Activated CD4-positive, alpha-beta T cell treated with anti-CD3 and anti-CD28 coated beads, Interleukin-2, amount 50 U/mL, for 16 hours (primary cell): ENCODE measurements around the gene MSI2.

Source experiments
- DNase-seq: peaks from one replicate; pipeline ENCODE4 v3.0.0-alpha.2; 2020

The MSI2 gene

GRCh38 chr17:57515662-57516211 lies 259.4 kb downstream of the MSI2 start:
- DNase-seq = no peak

- DNase-seq = no peak
Observed at GRCh38 chr17:57516290-57517230, 260.2 kb downstream of the MSI2 start.

GRCh38 chr17:57517273-57517631 lies 260.9 kb downstream of the MSI2 start:
- DNase-seq = no peak

GRCh38 chr17:57517632-57518456 lies 261.5 kb downstream of the MSI2 start:
- no peak for DNase-seq

GRCh38 chr17:57518587-57519581 lies 262.6 kb downstream of the MSI2 start:
- no peak for DNase-seq

GRCh38 chr17:57519800-57520199 lies 263.5 kb downstream of the MSI2 start:
- DNase-seq = no peak

- no peak for DNase-seq
Observed at GRCh38 chr17:57521606-57522005, 265.3 kb downstream of the MSI2 start.

GRCh38 chr17:57522042-57523005 lies 266.0 kb downstream of the MSI2 start:
- DNase-seq = no peak

- DNase-seq = no peak
Observed at GRCh38 chr17:57523926-57524632, 267.8 kb downstream of the MSI2 start.

GRCh38 chr17:57524839-57525568 lies 268.7 kb downstream of the MSI2 start:
- DNase-seq = no peak

GRCh38 chr17:57527221-57528057 lies 271.1 kb downstream of the MSI2 start:
- no peak for DNase-seq

- DNase-seq = no peak
Observed at GRCh38 chr17:57528058-57528451, 271.7 kb downstream of the MSI2 start.

- no peak for DNase-seq
Observed at GRCh38 chr17:57530026-57530425, 273.7 kb downstream of the MSI2 start.

- no peak for DNase-seq
Observed at GRCh38 chr17:57530508-57530907, 274.2 kb downstream of the MSI2 start.

GRCh38 chr17:57531078-57531477 lies 274.8 kb downstream of the MSI2 start:
- no peak for DNase-seq

- no peak for DNase-seq
Observed at GRCh38 chr17:57531648-57532504, 275.6 kb downstream of the MSI2 start.

GRCh38 chr17:57532556-57532955 lies 276.2 kb downstream of the MSI2 start:
- no peak for DNase-seq

GRCh38 chr17:57532966-57533365 lies 276.6 kb downstream of the MSI2 start:
- DNase-seq = no peak
